OCI-LY3 (cell line): ENCODE results near the gene ZMAT5.

ENCODE experiments used
- H2AFZ ChIP-seq: fragments of 200-600, 300-600 bp; shearing (Covaris generic); 2 replicates; pipeline ENCODE4 v1.6.0; 2014; ENCODE audit warnings: antibody characterized with exemption, low read depth, low read length
- H3K27ac ChIP-seq: fragments of 200-600, 300-600 bp; sonication (generic); 2 replicates; pipeline ENCODE4 v1.5.1; 2014; ENCODE audit warnings: mild to moderate bottlenecking, low read length, moderate library complexity, mixed read lengths
- H3K27me3 ChIP-seq: fragments of 200-600, 300-600 bp; sonication (generic); 2 replicates; pipeline ENCODE4 v1.6.1; 2014; ENCODE audit warnings: low read depth, low read length, mixed read lengths
- H3K36me3 ChIP-seq: fragments of 200-600, 300-600 bp; sonication (generic); replicated peaks from 2 replicates; pipeline ENCODE3; 2014; ENCODE audit warnings: low read depth, low read length, mixed read lengths
- H3K4me1 ChIP-seq: fragments of 300-600, 200-600 bp; sonication (generic); 2 replicates; pipeline ENCODE4 v1.6.1; 2014; ENCODE audit warnings: low read length, mixed read lengths
- H3K4me2 ChIP-seq: fragments of 200-600, 300-600 bp; sonication (generic); 2 replicates; pipeline ENCODE4 v1.6.1; 2014; ENCODE audit warnings: low read length, mixed read lengths
- H3K4me3 ChIP-seq: fragments of 300-600, 200-600 bp; sonication (generic); 2 replicates; pipeline ENCODE4 v1.5.1; 2014; ENCODE audit warnings: antibody characterized with exemption, mild to moderate bottlenecking, low read length, moderate library complexity
- H3K79me2 ChIP-seq: fragments of 300-600, 200-600 bp; shearing (Covaris generic); 2 replicates; pipeline ENCODE4 v1.6.1; 2014; ENCODE audit warnings: mild to moderate bottlenecking, low read length, mixed read lengths
- H3K9ac ChIP-seq: fragments of 300-600, 200-600 bp; shearing (Covaris generic); 2 replicates; pipeline ENCODE4 v1.6.0; 2014; ENCODE audit warnings: mild to moderate bottlenecking, low read length, moderate library complexity
- H3K9me3 ChIP-seq: fragments of 200-600, 300-600 bp; shearing (Covaris generic); 2 replicates; pipeline ENCODE4 v1.6.1; 2014; ENCODE audit warnings: low read length, mixed read lengths; ENCODE audit not compliant: insufficient read depth
- H4K20me1 ChIP-seq: fragments of 200-600, 300-600 bp; sonication (generic); 2 replicates; pipeline ENCODE4 v1.6.1; 2016; ENCODE audit warnings: low read length, mixed read lengths; ENCODE audit not compliant: insufficient read depth
- CTCF ChIP-seq: fragments of 200-600, 300-600 bp; sonication (generic); IDR thresholded peaks from 2 replicates; pipeline ENCODE4 v1.5.1; 2014; ENCODE audit warnings: antibody characterized with exemption, low read length, low read depth
- EZH2phosphoT487 ChIP-seq: fragments of 200-600 bp; shearing (Covaris generic); IDR thresholded peaks from 2 replicates; pipeline ENCODE4 v1.6.1; 2018; ENCODE audit warnings: antibody characterized with exemption, mixed run types, low read depth

The ZMAT5 gene

GRCh38 chr22:29716814-29717545, 49.8 kb downstream of the ZMAT5 start:
- Histone ChIP-seq H3K36me3 (no peaks in the 10 kb centered on the region), H3K79me2 (no peaks in the 10 kb centered on the region), H3K4me3 (no peak overlapping the region), H3K9me3 (no peaks in the 10 kb centered on the region), H2AFZ (no peak overlapping the region), H3K9ac (no peak overlapping the region), H3K27ac (no peak overlapping the region), H3K27me3 (0 out of 2 replicates have a peak, but pooled peaks cover 10% of the 10 kb centered on the region), H3K4me2 (no peak overlapping the region), H3K4me1 (0 out of 2 replicates have a peak, but pooled peaks cover 2% of the 10 kb centered on the region), H4K20me1 (peaks cover 20% of the 10 kb centered on the region; the same call in 1 of the 2 replicates)
- TF ChIP-seq EZH2phosphoT487 (no peak), CTCF (no peak)

- Histone ChIP-seq H4K20me1 (peaks cover 20% of the 10 kb centered on the region; the same call in 1 of the 2 replicates), H3K9me3 (no peaks in the 10 kb centered on the region), H2AFZ (no peak overlapping the region), H3K27ac (no peak overlapping the region), H3K9ac (no peak overlapping the region), H3K36me3 (no peaks in the 10 kb centered on the region), H3K4me1 (0 out of 2 replicates have a peak, but pooled peaks cover 2% of the 10 kb centered on the region), H3K4me3 (no peak overlapping the region), H3K27me3 (0 out of 2 replicates have a peak, but pooled peaks cover 10% of the 10 kb centered on the region), H3K79me2 (no peaks in the 10 kb centered on the region), H3K4me2 (no peak overlapping the region)
- no peak for TF ChIP-seq CTCF
- TF ChIP-seq EZH2phosphoT487 = no peak
Measured at GRCh38 chr22:29715705-29716104, 51.1 kb downstream of the ZMAT5 start.

GRCh38 chr22:29715240-29715639, 51.6 kb downstream of the ZMAT5 start:
- Histone ChIP-seq H3K4me2 (no peak overlapping the region), H3K27ac (no peak overlapping the region), H3K4me1 (0 out of 2 replicates have a peak, but pooled peaks cover 2% of the 10 kb centered on the region), H3K9me3 (no peaks in the 10 kb centered on the region), H3K9ac (no peak overlapping the region), H3K36me3 (no peaks in the 10 kb centered on the region), H3K79me2 (no peaks in the 10 kb centered on the region), H4K20me1 (peaks cover 20% of the 10 kb centered on the region; the same call in 1 of the 2 replicates), H3K4me3 (no peak overlapping the region), H2AFZ (no peak overlapping the region), H3K27me3 (0 out of 2 replicates have a peak, but pooled peaks cover 10% of the 10 kb centered on the region)
- no peak for TF ChIP-seq CTCF
- no peak for TF ChIP-seq EZH2phosphoT487

- Histone ChIP-seq H3K79me2 (no peaks in the 10 kb centered on the region), H3K27ac (no peak overlapping the region), H3K4me3 (no peak overlapping the region), H3K36me3 (no peaks in the 10 kb centered on the region), H3K4me1 (0 out of 2 replicates have a peak, but pooled peaks cover 2% of the 10 kb centered on the region), H3K27me3 (0 out of 2 replicates have a peak, but pooled peaks cover 10% of the 10 kb centered on the region), H2AFZ (no peak overlapping the region), H3K9me3 (no peaks in the 10 kb centered on the region), H3K4me2 (no peak overlapping the region), H4K20me1 (peaks cover 19% of the 10 kb centered on the region; the same call in 1 of the 2 replicates), H3K9ac (no peak overlapping the region)
- TF ChIP-seq EZH2phosphoT487 = no peak
- TF ChIP-seq CTCF = no peak
Measured at GRCh38 chr22:29713156-29713727, 53.6 kb downstream of the ZMAT5 start.
